H1 (cell line): Measurements from ENCODE around the gene FBXL14. TPM values are rescaled to one million over a fixed set of nuclear protein-coding genes. Genes with fewer than 3 reads are reported as not detected.

ENCODE experiments used
- CTCF ChIA-PET: fragments of 300-600 bp; sonication (Branson Sonifier 250); formaldehyde crosslinking; loops from one replicate; lab custom pipeline; 2021; ENCODE audit not compliant: partially characterized antibody; lab: Charles Lee
- POLR2A ChIA-PET: fragments of 300-600 bp; sonication (Branson Sonifier 250); formaldehyde crosslinking; loops from one replicate; lab custom pipeline; 2021; ENCODE audit warnings: inconsistent platforms; ENCODE audit not compliant: partially characterized antibody; lab: Charles Lee
- DNase-seq, 2 experiments: peaks; one replicate each; pipeline versions ENCODE4 v3.0.0 to v3.0.0-alpha.2; 2010 to 2022; ENCODE audit warnings: low spot score in 2 of 2, low read depth in 1 of 2, mixed read lengths in 1 of 2
- FAIRE-seq: peaks from 2 replicates; lab custom pipeline; 2011; peaks lifted over from hg19 to GRCh38; lab: Jason Lieb, UNC
- H2AFZ ChIP-seq: 2 replicates; pipeline ENCODE4 v1.8.1; 2012; ENCODE audit warnings: low read length, inconsistent platforms
- H2AK5ac ChIP-seq: 2 replicates; pipeline ENCODE4 v1.6.1; 2013; ENCODE audit warnings: low read depth, low read length
- H2BK120ac ChIP-seq: replicated peaks from 2 replicates; pipeline ENCODE3; 2013; ENCODE audit warnings: low read depth, low read length, inconsistent platforms
- H2BK12ac ChIP-seq: 2 replicates; pipeline ENCODE4 v1.6.1; 2013; ENCODE audit warnings: low read depth, low read length
- H2BK15ac ChIP-seq: 2 replicates; pipeline ENCODE4 v1.6.1; 2013; ENCODE audit warnings: low read length
- H2BK20ac ChIP-seq: 2 replicates; pipeline ENCODE4 v1.6.1; 2013; ENCODE audit warnings: low read length
- H2BK5ac ChIP-seq: 2 replicates; pipeline ENCODE4 v1.6.1; 2013; ENCODE audit warnings: low read depth, low read length
- H3K14ac ChIP-seq: 2 replicates; pipeline ENCODE4 v1.6.1; 2013; ENCODE audit warnings: inconsistent platforms; ENCODE audit not compliant: insufficient read length
- H3K18ac ChIP-seq: 2 replicates; pipeline ENCODE4 v1.6.1; 2013; ENCODE audit warnings: low read length; ENCODE audit errors: extremely low read depth
- H3K23ac ChIP-seq: 2 replicates; pipeline ENCODE4 v1.6.1; 2013; ENCODE audit warnings: inconsistent platforms; ENCODE audit not compliant: insufficient read length
- H3K23me2 ChIP-seq: 2 replicates; pipeline ENCODE4 v1.6.1; 2013; ENCODE audit warnings: low read depth, low read length
- H3K27ac ChIP-seq: 2 replicates; pipeline ENCODE4 v1.6.1; 2011; ENCODE audit warnings: low read depth, low read length, inconsistent platforms
- H3K27me3 ChIP-seq, 4 experiments: replicated peaks in 1 of 4; 1 replicate in 1 of 4; 2 replicates in 3 of 4; pipeline versions ENCODE4 v1.6.1 to v1.8.1; 2011 to 2013; ENCODE audit warnings: low read length in 3 of 4, mild to moderate bottlenecking in 3 of 4, inconsistent platforms in 2 of 4, mixed read lengths in 2 of 4, moderate library complexity in 1 of 4; ENCODE audit not compliant: control insufficient read depth in 3 of 4, insufficient read depth in 3 of 4; ENCODE audit errors: extremely low read depth in 1 of 4
- H3K36me3 ChIP-seq, 4 experiments: 2 replicates each; pipeline versions ENCODE4 v1.6.1 to v1.8.1; 2011 to 2013; ENCODE audit warnings: mild to moderate bottlenecking in 4 of 4, low read length in 3 of 4, moderate library complexity in 2 of 4, control low read depth in 1 of 4, inconsistent platforms in 1 of 4; ENCODE audit not compliant: insufficient read depth in 4 of 4, control insufficient read depth in 2 of 4
- H3K4ac ChIP-seq: replicated peaks from 2 replicates; pipeline ENCODE3; 2013; ENCODE audit warnings: low read length, low read depth, mixed read lengths, inconsistent platforms; ENCODE audit not compliant: insufficient read length
- H3K4me1 ChIP-seq, 4 experiments: replicated peaks in 1 of 4; 1 replicate in 1 of 4; 2 replicates in 3 of 4; pipeline versions ENCODE4 v1.6.1 to v1.8.1; 2011 to 2013; ENCODE audit warnings: low read length in 3 of 4, inconsistent platforms in 2 of 4, mixed read lengths in 1 of 4; ENCODE audit not compliant: insufficient read depth in 4 of 4, control insufficient read depth in 3 of 4
- H3K4me2 ChIP-seq, 2 experiments: 2 replicates each; pipeline versions ENCODE4 v1.6.1 to v1.8.1; 2011 to 2013; ENCODE audit warnings: low read depth in 2 of 2, low read length in 2 of 2, control low read depth in 1 of 2, inconsistent platforms in 1 of 2, mild to moderate bottlenecking in 1 of 2; ENCODE audit not compliant: insufficient read depth in 1 of 2
- H3K4me3 ChIP-seq, 4 experiments: fragments of 200-600, 300-600 bp in 1 of 4; sonication (generic), shearing (Covaris generic), sonication (Bioruptor Twin) in 1 of 4; 2 replicates each; pipeline versions ENCODE4 v1.5.1 to v1.8.1; 2011 to 2016; ENCODE audit warnings: low read length in 4 of 4, low read depth in 3 of 4, control low read depth in 2 of 4, inconsistent platforms in 2 of 4, mild to moderate bottlenecking in 2 of 4, mixed read lengths in 1 of 4, moderate library complexity in 1 of 4; ENCODE audit not compliant: insufficient read depth in 2 of 4; ENCODE audit errors: extremely low read depth in 1 of 4
- H3K56ac ChIP-seq: replicated peaks from 2 replicates; pipeline ENCODE3; 2013; ENCODE audit warnings: low read depth, mild to moderate bottlenecking, mixed read lengths, low read length, inconsistent platforms; ENCODE audit not compliant: insufficient read length
- H3K79me1 ChIP-seq: 2 replicates; pipeline ENCODE4 v1.6.1; 2013; ENCODE audit warnings: low read depth, low read length, control low read depth
- H3K79me2 ChIP-seq, 2 experiments: 2 replicates each; pipeline versions ENCODE4 v1.6.1 to v1.8.1; 2012 to 2013; ENCODE audit warnings: low read length in 2 of 2, mild to moderate bottlenecking in 2 of 2, inconsistent platforms in 1 of 2; ENCODE audit not compliant: insufficient read depth in 2 of 2, control insufficient read depth in 1 of 2
- H3K9ac ChIP-seq, 4 experiments: replicated peaks in 1 of 4; 1 replicate in 1 of 4; 2 replicates in 3 of 4; pipeline versions ENCODE4 v1.6.1 to v1.8.1; 2011 to 2013; ENCODE audit warnings: low read depth in 3 of 4, low read length in 3 of 4, control low read depth in 2 of 4, mild to moderate bottlenecking in 2 of 4, moderate library complexity in 2 of 4, inconsistent platforms in 1 of 4; ENCODE audit errors: extremely low read depth in 1 of 4
- H3K9me3 ChIP-seq, 2 experiments: 2 replicates each; pipeline versions ENCODE4 v1.6.1 to v1.8.1; 2012 to 2013; ENCODE audit warnings: mild to moderate bottlenecking in 2 of 2, moderate library complexity in 2 of 2, control low read depth in 1 of 2, inconsistent platforms in 1 of 2, low read depth in 1 of 2, low read length in 1 of 2, mixed read lengths in 1 of 2; ENCODE audit not compliant: insufficient read depth in 2 of 2
- H4K20me1 ChIP-seq, 2 experiments: replicated peaks in 1 of 2; 2 replicates each; pipeline versions ENCODE3 to v1.8.1; 2011 to 2013; ENCODE audit warnings: inconsistent platforms in 2 of 2, low read length in 2 of 2, mild to moderate bottlenecking in 1 of 2; ENCODE audit not compliant: insufficient read depth in 2 of 2, control insufficient read depth in 1 of 2
- H4K5ac ChIP-seq: 2 replicates; pipeline ENCODE4 v1.6.1; 2013; ENCODE audit warnings: low read length, low read depth, mixed read lengths, inconsistent platforms; ENCODE audit not compliant: insufficient read length
- H4K8ac ChIP-seq: 2 replicates; pipeline ENCODE4 v1.8.0; 2013; ENCODE audit warnings: mild to moderate bottlenecking, moderate library complexity, low read length, inconsistent platforms; ENCODE audit not compliant: insufficient read depth; ENCODE audit errors: extremely low read depth
- H4K91ac ChIP-seq: replicated peaks from 2 replicates; pipeline ENCODE3; 2013; ENCODE audit warnings: low read length, mixed read lengths, inconsistent platforms; ENCODE audit not compliant: insufficient read length
- BRCA1 ChIP-seq: IDR thresholded peaks from 2 replicates; pipeline ENCODE4 v1.6.1; 2012; ENCODE audit warnings: low read depth, low read length, improper control_type of control experiment
- CBX5 ChIP-seq: fragments of 300-800, 300-1000 bp; sonication (generic); IDR thresholded peaks from 2 replicates; pipeline ENCODE4 v1.7.1; 2016; ENCODE audit warnings: antibody characterized with exemption, low read length, low read depth
- E2F6 ChIP-seq: IDR thresholded peaks from 2 replicates; pipeline ENCODE4 v1.6.1; 2012; ENCODE audit warnings: inconsistent platforms
- GTF2F1 ChIP-seq: IDR thresholded peaks from 2 replicates; pipeline ENCODE4 v1.6.1; 2012; ENCODE audit warnings: low read depth, low read length, improper control_type of control experiment, borderline replicate concordance
- HDAC6 ChIP-seq: IDR thresholded peaks from one replicate; pipeline ENCODE4 v1.7.1; 2012; ENCODE audit warnings: low read depth, mild to moderate bottlenecking, inconsistent platforms, low read length, moderate library complexity
- JUN ChIP-seq: IDR thresholded peaks from 2 replicates; pipeline ENCODE4 v1.6.1; 2011; ENCODE audit warnings: low read depth, mild to moderate bottlenecking, improper control_type of control experiment, low read length
- KDM4A ChIP-seq: IDR thresholded peaks from one replicate; pipeline ENCODE4 v1.7.1; 2012; ENCODE audit warnings: low read depth, mild to moderate bottlenecking, moderate library complexity, low read length, inconsistent platforms; ENCODE audit not compliant: severe bottlenecking
- NRF1 ChIP-seq: IDR thresholded peaks from 2 replicates; pipeline ENCODE4 v1.6.1; 2011; ENCODE audit warnings: mild to moderate bottlenecking, low read depth, low read length, improper control_type of control experiment
- RNF2 ChIP-seq: fragments of 200-900, 300-1000 bp; sonication (generic); IDR thresholded peaks from 2 replicates; pipeline ENCODE4 v1.7.1; 2016; ENCODE audit warnings: borderline replicate concordance, low read depth, mild to moderate bottlenecking, antibody characterized with exemption, low read length; ENCODE audit not compliant: poor library complexity, severe bottlenecking; ENCODE audit errors: missing control alignments
- RXRA ChIP-seq: IDR thresholded peaks from 2 replicates; pipeline ENCODE4 v1.6.1; 2011; ENCODE audit warnings: low read depth, mild to moderate bottlenecking, low read length, moderate library complexity; ENCODE audit not compliant: insufficient read depth
- SUZ12 ChIP-seq: fragments of 200-600 bp; sonication (generic); IDR thresholded peaks from 2 replicates; pipeline ENCODE4 v1.6.1; 2012; ENCODE audit warnings: mild to moderate bottlenecking, inconsistent platforms, low read length, moderate library complexity, mixed read lengths
- TCF12 ChIP-seq: IDR thresholded peaks from 2 replicates; pipeline ENCODE4 v1.6.1; 2011; ENCODE audit warnings: low read depth, mild to moderate bottlenecking, low read length
- YY1 ChIP-seq: IDR thresholded peaks from 2 replicates; pipeline ENCODE4 v1.6.1; 2011; ENCODE audit warnings: low read depth, mild to moderate bottlenecking, low read length
- WGBS, 2 experiments: shearing (Covaris generic) in 1 of 2; methylation state at CpG; one replicate each; pipeline versions ENCODE4 v1.1.6 to v1.1.7; 2013 to 2015; ENCODE audit warnings: low lambda C conversion rate in 2 of 2, mixed read lengths in 2 of 2, inconsistent platforms in 1 of 2, low coverage in 1 of 2, missing lambda C conversion rate in 1 of 2; ENCODE audit not compliant: insufficient replicate concordance in 2 of 2, insufficient coverage in 1 of 2, insufficient read length in 1 of 2; ENCODE audit errors: extremely low coverage in 1 of 2, missing lambda C conversion rate in 1 of 2; 5-methylcytosine and 5-hydroxymethylcytosine counted together
- polyA plus RNA-seq, 7 experiments: library from polyadenylated mRNA; depleted of rRNA in 3 of 7; stranded (reverse) in 5 of 7; unstranded in 2 of 7; fragments of >200 nt in 5 of 7; fragments of 200-250 nt in 2 of 7; gene quantifications; 1 replicate in 5 of 7; 2 replicates in 1 of 7; 4 replicates in 1 of 7; pipeline versions ENCODE4 v1.2.1 to v1.2.3, GENCODE V29; 2011 to 2013; ENCODE audit warnings: missing spikeins in 2 of 7, mixed read lengths in 2 of 7
- total RNA-seq: library from RNA; stranded (reverse); fragmentation: NEBNext Ultra II Directional; extraction: Animal tissue kit (Norgen Biotek cat#: 25700); gene quantifications from 2 replicates; pipeline ENCODE4 v1.2.1, GENCODE V29; 2021

The FBXL14 gene
- total and polyA plus RNA-seq, 2 of the 8 experiments (the other 6 are each of a cell fraction or from before 2014, with no cell fraction given) = 5.5 to 9.6 TPM

GRCh38 chr12:1642513-1642912 lies 48.1 kb upstream of the FBXL14 start:
- Histone ChIP-seq H3K14ac (no peak overlapping the region), H3K27ac (no peak overlapping the region), H3K9ac (no peak overlapping the region), H4K5ac (no peak overlapping the region), H3K56ac (no peak overlapping the region), H4K20me1 (no peaks in the 10 kb centered on the region), H3K23me2 (no peaks in the 10 kb centered on the region; the same call in 1 of the 2 replicates), H3K4me2 (no peak overlapping the region), H2BK15ac (no peak overlapping the region), H4K91ac (no peak overlapping the region), H4K8ac (no peak overlapping the region)
- no peak for DNase-seq
- CTCF ChIA-PET = interaction anchor here (0.6 to 18.8 kb wide), 5 partner anchors 10 to 297 kb away, joined by 3 to 265 read pairs (median 9); no protein-coding TSS in a partner anchor
- 80% methylated on average over 7 of the region's 7 CpGs; no CpG with 5 or more reads in 1 of the 2 experiments for WGBS, 2 experiments
- TF ChIP-seq YY1 (no peak), HDAC6 (no peak), CBX5 (no peak), RXRA (no peak), TCF12 (no peak), SUZ12 (no peak), BRCA1 (no peak), KDM4A (no peak), E2F6 (no peak), JUN (no peak), GTF2F1 (no peak), RNF2 (no peak), NRF1 (no peak)
- TF ChIP-seq, all 59 proteins: peak for 0
- Histone ChIP-seq H3K4me1 (peaks cover 0 to 8% (median 0%) of the 10 kb centered on the region in 4 experiments; a peak in 2 of 7 replicates), H3K18ac (no peak overlapping the region; the same call in 1 of the 2 replicates), H2AK5ac (no peak overlapping the region), H2BK12ac (no peak overlapping the region), H3K4me3 (no peak overlapping the region), H2AFZ (no peak overlapping the region), H2BK120ac (no peak overlapping the region), H2BK20ac (no peak overlapping the region), H3K9me3 (no peaks in the 10 kb centered on the region), H3K79me2 (no peaks in the 10 kb centered on the region), H3K4ac (no peak overlapping the region), H3K79me1 (no peaks in the 10 kb centered on the region), H2BK5ac (no peak overlapping the region), H3K36me3 (no peaks in the 10 kb centered on the region), H3K23ac (no peak overlapping the region), H3K27me3 (peaks cover 0 to 8% (median 3%) of the 10 kb centered on the region in 4 experiments; a peak in 3 of 7 replicates)
- POLR2A ChIA-PET = interaction anchor here (1.8 kb wide), 1 partner anchor 148 kb away, joined by 3 read pairs; no protein-coding TSS in a partner anchor
- no peak for FAIRE-seq
